ENCODE results near the gene OAS3. TPM values are rescaled to one million over a fixed set of nuclear protein-coding genes. Genes with fewer than 3 reads are reported as not detected.
"Not testable (repeated sequence)": the region's sequence is repeated elsewhere in the genome, so short reads cannot be mapped to it uniquely, and the experiment has no call there.

The OAS3 gene
- total RNA-seq, 1 experiment from 2014 or later, result 42.6 TPM

DNA sequence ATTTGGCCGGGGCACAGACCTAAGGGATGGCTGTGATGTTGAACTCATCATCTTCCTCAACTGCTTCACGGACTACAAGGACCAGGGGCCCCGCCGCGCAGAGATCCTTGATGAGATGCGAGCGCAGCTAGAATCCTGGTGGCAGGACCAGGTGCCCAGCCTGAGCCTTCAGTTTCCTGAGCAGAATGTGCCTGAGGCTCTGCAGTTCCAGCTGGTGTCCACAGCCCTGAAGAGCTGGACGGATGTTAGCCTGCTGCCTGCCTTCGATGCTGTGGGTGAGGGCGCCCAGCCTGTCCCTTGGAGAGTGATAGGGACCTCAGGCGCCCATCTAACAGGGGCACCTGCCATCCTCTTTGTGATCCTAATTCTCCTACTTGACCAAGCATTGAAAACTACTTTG is 12.4 kb downstream of the OAS3 start:
- Histone ChIP-seq H3K27me3 (replicated peaks; ENCODE audit: insufficient read depth, low read depth, low read length, poor library complexity) (no peaks in the 10 kb centered on the region), H3K4me1 (ENCODE audit: insufficient read depth, low read length, poor library complexity, severe bottlenecking) (no peaks in the 10 kb centered on the region), H3K36me3 (ENCODE audit: insufficient read depth, low read length, poor library complexity, severe bottlenecking) (peaks cover 6% of the 10 kb centered on the region), H3K4me3 (ENCODE audit: low read depth, low read length, poor library complexity, severe bottlenecking) (no peak overlapping the region), H3K9me3 (ENCODE audit: low read depth, low read length, poor library complexity, severe bottlenecking) (no peaks in the 10 kb centered on the region), H3K27ac (ENCODE audit: low read depth, low read length, poor library complexity, severe bottlenecking) (no peak overlapping the region)
- CTCF ChIA-PET, result no interaction called here
- intact Hi-C loops (cut with micrococcal nuclease; ENCODE audit: unreplicated experiment), result no loop called here
- POLR2A ChIA-PET (ENCODE audit: low non-redundant PET), result no interaction called here
- no peak for DNase-seq (ENCODE audit: low spot score)
- TF ChIP-seq, protein P1, sequence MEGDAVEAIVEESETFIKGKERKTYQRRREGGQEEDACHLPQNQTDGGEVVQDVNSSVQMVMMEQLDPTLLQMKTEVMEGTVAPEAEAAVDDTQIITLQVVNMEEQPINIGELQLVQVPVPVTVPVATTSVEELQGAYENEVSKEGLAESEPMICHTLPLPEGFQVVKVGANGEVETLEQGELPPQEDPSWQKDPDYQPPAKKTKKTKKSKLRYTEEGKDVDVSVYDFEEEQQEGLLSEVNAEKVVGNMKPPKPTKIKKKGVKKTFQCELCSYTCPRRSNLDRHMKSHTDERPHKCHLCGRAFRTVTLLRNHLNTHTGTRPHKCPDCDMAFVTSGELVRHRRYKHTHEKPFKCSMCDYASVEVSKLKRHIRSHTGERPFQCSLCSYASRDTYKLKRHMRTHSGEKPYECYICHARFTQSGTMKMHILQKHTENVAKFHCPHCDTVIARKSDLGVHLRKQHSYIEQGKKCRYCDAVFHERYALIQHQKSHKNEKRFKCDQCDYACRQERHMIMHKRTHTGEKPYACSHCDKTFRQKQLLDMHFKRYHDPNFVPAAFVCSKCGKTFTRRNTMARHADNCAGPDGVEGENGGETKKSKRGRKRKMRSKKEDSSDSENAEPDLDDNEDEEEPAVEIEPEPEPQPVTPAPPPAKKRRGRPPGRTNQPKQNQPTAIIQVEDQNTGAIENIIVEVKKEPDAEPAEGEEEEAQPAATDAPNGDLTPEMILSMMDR (conservative IDR thresholded peaks at IDR 0.05; ENCODE audit: low read depth, low read length), result no peak
- no peak for TF ChIP-seq EZH2 (IDR thresholded peaks at IDR 0.05; ENCODE audit: borderline replicate concordance, low read depth, low read length, poor library complexity, severe bottlenecking)
- BruUV-seq (replicated peaks), result no TSS peak

DNA sequence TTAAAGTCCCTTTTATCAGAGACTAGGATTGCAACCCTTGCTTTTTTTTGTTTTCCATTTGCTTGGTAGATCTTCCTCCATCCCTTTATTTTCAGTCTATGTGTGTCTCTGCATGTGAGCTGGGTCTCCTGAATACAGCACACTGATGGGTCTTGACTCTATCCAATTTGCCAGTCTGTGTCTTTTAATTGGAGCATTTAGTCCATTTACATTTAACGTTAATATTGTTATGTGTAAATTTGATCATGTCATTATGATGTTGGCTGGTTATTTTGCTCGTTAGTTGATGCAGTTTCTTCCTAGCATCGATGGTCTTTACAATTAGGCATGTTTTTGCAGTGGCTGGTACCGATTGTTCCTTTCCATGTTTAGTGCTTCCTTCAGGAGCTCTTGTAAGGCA is 18.9 kb downstream of the OAS3 start:
- H3K27me3 ChIP-seq (replicated peaks; ENCODE audit: insufficient read depth, low read depth, low read length, poor library complexity); intact Hi-C loops (cut with micrococcal nuclease; ENCODE audit: unreplicated experiment); H3K27ac ChIP-seq (ENCODE audit: low read depth, low read length, poor library complexity, severe bottlenecking); H3K9me3 ChIP-seq (ENCODE audit: low read depth, low read length, poor library complexity, severe bottlenecking); CTCF ChIA-PET; H3K36me3 ChIP-seq (ENCODE audit: insufficient read depth, low read length, poor library complexity, severe bottlenecking); POLR2A ChIA-PET (ENCODE audit: low non-redundant PET); H3K4me3 ChIP-seq (ENCODE audit: low read depth, low read length, poor library complexity, severe bottlenecking); DNase-seq (ENCODE audit: low spot score); H3K4me1 ChIP-seq (ENCODE audit: insufficient read depth, low read length, poor library complexity, severe bottlenecking); BruUV-seq (replicated peaks): not testable (repeated sequence)

DNA sequence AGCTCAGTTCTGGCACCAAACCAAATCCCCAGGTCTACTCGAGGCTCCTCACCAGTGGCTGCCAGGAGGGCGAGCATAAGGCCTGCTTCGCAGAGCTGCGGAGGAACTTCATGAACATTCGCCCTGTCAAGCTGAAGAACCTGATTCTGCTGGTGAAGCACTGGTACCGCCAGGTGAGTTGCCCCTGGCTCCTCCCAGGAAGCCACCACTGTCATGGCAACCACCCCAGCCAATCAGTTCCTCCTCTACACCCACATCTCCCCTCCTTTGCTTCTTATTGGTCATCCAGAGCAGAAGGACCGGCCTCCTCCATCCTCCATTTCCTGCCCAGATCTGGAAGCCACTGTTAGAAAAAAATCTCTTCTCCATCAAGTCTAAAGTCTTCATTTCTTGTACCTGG is 22.8 kb downstream of the OAS3 start:
- H3K27ac ChIP-seq (ENCODE audit: low read depth, low read length, poor library complexity, severe bottlenecking), result no peak overlapping the region
- TF ChIP-seq, protein P1 (conservative IDR thresholded peaks at IDR 0.05; ENCODE audit: low read depth, low read length), result no peak
- TF ChIP-seq EZH2 (IDR thresholded peaks at IDR 0.05; ENCODE audit: borderline replicate concordance, low read depth, low read length, poor library complexity, severe bottlenecking), result no peak
- CTCF ChIA-PET, result no interaction called here
- no peaks in the 10 kb centered on the region for H3K27me3 ChIP-seq (replicated peaks; ENCODE audit: insufficient read depth, low read depth, low read length, poor library complexity)
- intact Hi-C loops (cut with micrococcal nuclease; ENCODE audit: unreplicated experiment), result no loop called here
- POLR2A ChIA-PET (ENCODE audit: low non-redundant PET), result no interaction called here
- DNase-seq (ENCODE audit: low spot score), result no peak
- BruUV-seq (replicated peaks), result no TSS peak
- peaks cover 5% of the 10 kb centered on the region for H3K36me3 ChIP-seq (ENCODE audit: insufficient read depth, low read length, poor library complexity, severe bottlenecking)
- no peak overlapping the region for H3K4me3 ChIP-seq (ENCODE audit: low read depth, low read length, poor library complexity, severe bottlenecking)
- no peaks in the 10 kb centered on the region for H3K4me1 ChIP-seq (ENCODE audit: insufficient read depth, low read length, poor library complexity, severe bottlenecking)
- no peaks in the 10 kb centered on the region for H3K9me3 ChIP-seq (ENCODE audit: low read depth, low read length, poor library complexity, severe bottlenecking)

DNA sequence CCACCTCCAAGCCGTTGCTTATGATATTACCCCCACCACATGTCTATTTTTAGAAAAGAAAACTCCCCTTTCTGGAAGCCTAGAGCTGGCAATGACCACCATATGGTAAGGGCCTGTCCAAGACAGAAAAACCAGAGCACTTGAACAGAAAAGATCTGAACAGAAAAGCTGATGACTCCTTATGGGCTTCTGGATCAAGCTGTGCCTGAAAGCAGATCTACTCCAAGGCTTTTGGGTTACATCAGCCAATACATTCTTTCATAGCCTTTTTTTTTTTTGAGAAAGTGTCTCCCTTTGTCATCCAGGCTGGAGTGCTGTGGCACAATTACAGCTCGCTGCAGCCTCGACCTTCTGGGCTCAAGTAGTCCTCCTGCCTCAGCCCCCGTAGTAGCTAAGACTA is 23.3 kb downstream of the OAS3 start:
- no peak for DNase-seq (ENCODE audit: low spot score)
- ChIA-PET CTCF (no interaction called here), POLR2A (ENCODE audit: low non-redundant PET) (no interaction called here)
- BruUV-seq (replicated peaks), result no TSS peak
- no peaks in the 10 kb centered on the region for H3K27me3 ChIP-seq (replicated peaks; ENCODE audit: insufficient read depth, low read depth, low read length, poor library complexity)
- TF ChIP-seq, protein P1 (conservative IDR thresholded peaks at IDR 0.05; ENCODE audit: low read depth, low read length), result no peak
- TF ChIP-seq EZH2 (IDR thresholded peaks at IDR 0.05; ENCODE audit: borderline replicate concordance, low read depth, low read length, poor library complexity, severe bottlenecking), result no peak
- H3K4me1 ChIP-seq (ENCODE audit: insufficient read depth, low read length, poor library complexity, severe bottlenecking), result no peaks in the 10 kb centered on the region
- H3K36me3 ChIP-seq (ENCODE audit: insufficient read depth, low read length, poor library complexity, severe bottlenecking), result peaks cover 5% of the 10 kb centered on the region
- H3K9me3 ChIP-seq (ENCODE audit: low read depth, low read length, poor library complexity, severe bottlenecking), result no peaks in the 10 kb centered on the region
- H3K4me3 ChIP-seq (ENCODE audit: low read depth, low read length, poor library complexity, severe bottlenecking), result no peak overlapping the region
- H3K27ac ChIP-seq (ENCODE audit: low read depth, low read length, poor library complexity, severe bottlenecking), result no peak overlapping the region
- intact Hi-C loops (cut with micrococcal nuclease; ENCODE audit: unreplicated experiment), result no loop called here
